HG02943 (cell line): ENCODE results near the gene CA11.
"Not testable (repeated sequence)": the region's sequence is repeated elsewhere in the genome, so short reads cannot be mapped to it uniquely, and the experiment has no call there.

ENCODE experiments used
- ATAC-seq: cut with Tn5 transposase; IDR thresholded peaks from one replicate; pipeline ENCODE4 v1.9.1; 2021; ENCODE audit warnings: mild to moderate bottlenecking, low read depth, moderate library complexity; ENCODE audit not compliant: unreplicated experiment

CA11 gene

GRCh38 chr19:48646001-48646721 is at the start of gene CA11:
CA11 (minus strand) TSS chr19:48646187; CDS start chr19:48645632, 555 bp downstream.
- no peak for ATAC-seq

- ATAC-seq, result not testable (repeated sequence)
Measured at GRCh38 chr19:48693629-48694028, 47.6 kb upstream of the CA11 start.

DNA sequence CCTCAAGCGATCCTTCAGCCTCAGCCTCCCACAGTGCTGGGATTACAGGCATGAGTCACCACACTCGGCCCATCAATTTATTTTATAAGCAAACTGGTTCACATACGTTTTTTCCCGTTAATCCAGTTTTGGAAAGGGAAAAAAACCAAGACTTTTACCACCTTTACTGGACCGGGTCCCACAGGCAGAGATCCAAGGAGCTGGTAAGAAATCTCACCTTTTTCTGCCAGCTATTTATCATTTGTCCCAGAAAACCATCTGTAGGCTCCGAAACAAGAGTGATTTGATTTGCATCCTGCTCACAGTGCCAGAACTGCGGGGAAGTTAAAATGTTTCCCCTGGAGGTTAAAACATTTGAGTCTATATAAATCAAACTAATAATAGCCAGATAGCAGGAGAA is 43.5 kb upstream of the CA11 start:
- ATAC-seq, result no peak

DNA sequence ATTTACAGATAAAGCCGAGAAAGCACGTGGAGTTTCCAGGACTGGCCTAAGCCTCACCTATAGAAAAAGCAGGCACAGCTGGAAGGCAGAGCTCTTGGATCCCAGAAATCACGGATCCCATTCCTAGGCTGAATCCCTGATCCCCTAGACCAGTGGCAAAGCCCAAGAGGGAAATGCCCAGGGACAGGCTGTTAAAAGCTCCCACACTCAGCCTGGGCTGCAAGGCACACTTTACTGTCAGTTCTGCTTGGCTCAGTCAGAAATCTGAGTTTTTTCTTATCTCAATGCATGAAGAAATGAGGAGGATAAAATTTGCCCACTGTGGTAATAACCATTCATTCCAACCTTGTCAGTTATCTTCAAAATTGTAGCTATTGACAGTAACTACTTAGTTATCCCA is 41.8 kb upstream of the CA11 start:
- no peak for ATAC-seq

DNA sequence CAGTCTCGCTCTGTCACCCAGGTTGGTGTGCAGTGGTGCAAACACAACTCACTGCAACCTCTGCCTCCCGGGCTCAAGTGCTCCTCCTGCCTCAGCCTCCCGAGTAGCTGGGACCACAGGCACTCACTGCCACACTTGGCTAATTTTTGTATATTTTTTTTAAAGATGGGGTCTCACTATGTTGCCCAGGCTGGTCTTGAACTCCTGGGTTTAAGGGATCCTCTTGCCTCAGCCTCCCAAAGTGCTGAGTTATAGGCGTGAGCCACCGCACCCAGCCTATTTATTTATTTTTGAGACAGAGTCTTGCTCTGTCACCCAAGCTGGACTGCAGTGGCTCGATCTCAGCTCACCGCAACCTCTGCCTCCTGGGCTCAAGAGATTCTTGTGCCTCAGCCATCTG is 40.6 kb upstream of the CA11 start:
- not testable (repeated sequence) for ATAC-seq

- ATAC-seq, result no peak
Measured at GRCh38 chr19:48686088-48686487, 40.1 kb upstream of the CA11 start.

DNA sequence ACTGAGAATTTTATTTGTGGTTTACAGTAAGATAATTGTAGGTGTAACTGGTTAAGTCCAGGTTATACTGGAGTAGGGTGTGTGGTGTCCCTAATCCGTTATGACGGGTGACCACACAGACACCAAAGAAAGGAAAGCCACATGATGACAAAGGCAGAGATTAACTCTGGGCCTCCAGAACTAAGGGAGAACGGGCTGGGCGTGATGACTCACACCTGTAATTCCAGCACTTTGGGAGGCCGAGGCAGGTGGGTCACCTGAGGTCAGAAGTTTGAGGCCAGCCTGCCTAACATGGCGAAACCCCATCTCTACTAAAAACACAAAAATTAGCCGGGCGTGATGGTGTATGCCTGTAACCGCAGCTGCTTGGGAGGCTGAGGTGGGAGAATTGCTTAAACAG is 39.6 kb upstream of the CA11 start:
- ATAC-seq, result no peak

- no peak for ATAC-seq
Measured at GRCh38 chr19:48683349-48683748, 37.4 kb upstream of the CA11 start.

DNA sequence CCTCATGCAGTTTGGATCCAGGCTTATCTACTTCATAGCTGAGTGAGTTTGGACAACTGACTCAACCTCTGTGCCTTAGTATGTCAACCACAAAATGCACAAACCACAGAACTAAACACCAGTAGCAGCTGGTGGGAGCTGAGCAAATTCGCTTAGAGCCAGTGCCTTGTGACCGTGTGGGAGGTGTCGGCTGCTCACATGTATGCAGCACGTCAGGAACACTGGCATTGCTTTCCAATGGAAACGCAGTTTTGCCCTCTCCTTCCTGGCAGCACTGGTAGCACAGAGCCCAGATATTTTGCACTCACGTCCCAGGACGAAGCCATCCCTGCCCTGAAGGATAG is 35.1 kb upstream of the CA11 start:
- ATAC-seq, result no peak

DNA sequence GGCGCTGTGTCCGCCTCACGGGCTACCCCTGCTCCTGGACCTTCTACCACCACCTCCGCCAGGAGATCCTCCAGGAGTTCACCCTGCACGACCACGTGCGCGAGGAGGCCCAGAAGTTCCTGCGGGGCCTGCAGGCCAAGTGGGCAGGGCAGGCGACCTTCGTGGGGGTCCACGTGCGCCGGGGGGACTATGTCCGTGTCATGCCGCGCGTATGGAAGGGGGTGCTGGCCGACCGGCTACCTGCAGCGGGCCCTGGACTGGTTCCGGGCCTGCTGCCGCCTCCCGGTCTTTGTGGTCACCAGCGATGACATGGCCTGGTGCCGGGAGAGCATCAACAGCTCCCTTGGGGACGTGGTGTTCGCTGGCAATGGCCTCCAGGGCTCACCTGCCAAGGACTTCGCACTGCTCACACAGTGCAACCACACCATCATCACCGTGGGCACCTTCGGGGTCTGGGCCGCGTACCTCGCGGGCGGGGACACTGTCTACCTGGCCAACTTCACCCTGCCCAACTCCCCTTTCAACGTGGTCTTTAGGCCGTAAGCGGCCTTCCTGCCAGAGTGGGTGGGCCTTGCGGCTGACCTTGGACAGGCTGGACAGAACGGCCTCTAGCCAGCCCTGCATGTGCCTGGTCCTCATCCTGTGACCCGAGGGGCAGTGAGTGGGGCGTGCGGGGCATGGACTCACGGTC is 34.6 kb upstream of the CA11 start:
- ATAC-seq, result no peak

GRCh38 chr19:48680006-48680405 is 34.0 kb upstream of the CA11 start:
- not testable (repeated sequence) for ATAC-seq

DNA sequence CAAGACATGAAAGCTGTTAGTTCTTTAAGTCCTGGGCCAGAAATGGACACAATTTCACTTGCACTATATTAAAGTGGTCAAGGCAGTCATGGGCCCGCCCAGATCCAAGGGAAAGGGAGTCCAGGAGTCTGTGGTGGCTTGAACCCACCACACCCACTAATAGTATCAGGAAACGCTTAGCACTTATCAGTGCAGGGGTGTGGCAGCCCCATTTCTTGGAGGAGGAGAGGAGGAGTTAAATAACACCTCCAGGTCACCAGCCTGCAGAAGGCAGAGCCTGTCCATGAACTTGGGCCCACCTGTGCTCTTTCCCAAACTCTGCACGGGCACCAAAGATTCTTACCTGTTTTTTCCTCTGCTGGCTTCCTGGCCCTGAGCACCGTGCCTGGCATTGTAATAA is 32.2 kb upstream of the CA11 start:
- ATAC-seq, result no peak

DNA sequence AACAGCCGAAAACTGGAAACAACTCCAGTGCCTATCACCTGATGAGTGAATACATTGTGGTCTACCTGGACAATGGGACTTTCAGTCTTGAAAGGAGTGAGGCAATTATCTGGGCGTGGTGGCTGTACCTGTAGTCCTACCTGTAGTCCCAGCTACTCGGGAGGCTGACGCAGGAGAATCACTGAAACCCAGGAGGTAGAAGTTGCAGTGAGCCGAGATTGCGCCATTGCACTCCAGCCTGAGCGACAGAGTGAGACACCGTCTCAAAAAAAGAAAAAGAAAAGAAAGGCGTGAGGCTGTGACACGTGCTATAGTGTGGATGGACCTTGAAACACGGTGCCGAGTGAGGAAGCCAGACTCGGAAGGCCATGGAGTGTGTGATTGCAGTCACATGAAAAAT is 30.9 kb upstream of the CA11 start:
- ATAC-seq, result no peak

DNA sequence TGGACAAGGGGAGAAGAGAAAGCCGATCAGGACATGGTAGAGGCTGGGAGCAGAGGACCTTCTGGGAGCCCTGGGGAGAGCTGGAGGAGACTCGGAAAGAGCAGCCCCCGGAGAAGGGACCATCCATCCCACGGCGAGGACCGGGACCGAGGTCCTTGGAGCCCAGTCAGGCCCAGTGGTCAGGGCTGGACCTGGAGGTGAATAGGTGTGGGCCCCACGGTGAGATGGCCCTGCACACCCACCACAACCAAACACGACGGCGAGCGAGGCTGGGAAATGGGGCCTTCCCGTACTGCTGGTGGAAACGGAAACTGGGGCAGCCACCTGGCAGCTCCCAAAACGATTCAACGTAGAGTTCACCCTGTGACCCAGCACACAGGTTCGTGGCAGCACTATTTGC is 30.5 kb upstream of the CA11 start:
- no peak for ATAC-seq

- no peak for ATAC-seq
Measured at GRCh38 chr19:48674921-48675824, 29.2 kb upstream of the CA11 start.

GRCh38 chr19:48674216-48674809 is 28.3 kb upstream of the CA11 start:
- ATAC-seq, result no peak

DNA sequence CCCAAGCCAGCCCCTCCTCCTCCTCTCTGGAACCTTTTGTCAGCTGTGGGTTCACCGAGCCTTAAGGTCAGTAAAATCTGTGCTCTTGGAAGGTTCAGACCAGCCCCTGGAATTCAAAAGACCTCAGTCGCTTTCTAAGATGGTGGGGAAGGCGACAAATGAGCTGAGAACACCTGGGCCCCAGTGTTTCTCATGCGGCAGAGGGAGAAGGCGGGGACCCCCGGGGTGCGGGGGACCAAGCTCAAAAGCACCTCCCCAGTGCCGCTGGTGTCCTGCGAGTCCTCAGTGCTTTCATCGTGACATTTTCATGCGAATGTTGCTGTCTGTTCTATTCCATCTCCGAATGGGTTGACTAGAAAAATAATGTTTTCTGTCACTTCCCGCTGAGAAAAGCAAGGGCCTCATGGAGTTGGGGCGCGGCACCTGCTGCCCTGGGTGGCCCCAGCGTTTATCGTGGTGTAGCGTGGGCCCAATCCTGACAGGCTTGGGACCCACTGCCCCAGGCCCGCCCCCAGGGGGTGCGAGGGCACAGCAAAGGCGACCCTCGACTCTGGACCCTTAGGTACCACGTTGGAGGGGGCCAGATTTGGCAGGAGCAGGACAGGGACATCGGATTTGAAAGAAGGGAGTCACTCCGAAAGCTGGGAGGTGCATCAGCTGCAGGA is 27.6 kb upstream of the CA11 start:
- no peak for ATAC-seq

DNA sequence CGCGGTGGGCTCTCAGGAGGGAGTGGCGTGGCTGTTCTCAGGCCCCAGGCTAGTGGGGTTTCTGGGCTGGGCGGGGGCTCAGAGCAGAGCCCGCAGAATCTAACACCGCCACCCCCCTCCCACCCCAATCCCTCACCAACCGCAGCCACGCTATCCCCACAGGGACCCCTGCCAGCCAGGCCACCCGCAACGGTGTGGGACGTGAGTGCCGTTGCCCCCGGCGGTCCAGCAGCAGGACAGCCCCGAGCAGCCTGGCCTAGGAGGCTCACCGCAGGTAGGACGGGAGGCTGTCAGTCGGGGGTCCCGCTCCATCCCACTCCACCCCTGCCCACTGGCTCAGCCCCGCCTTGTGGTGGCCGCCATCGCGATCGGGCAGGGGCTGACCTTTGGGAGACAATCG is 27.0 kb upstream of the CA11 start, which contains the start of gene NTN5:
NTN5 (minus strand) TSS at position 24 of the 400 bp plus-strand sequence. CDS start 2,031 bp downstream, outside the sequence.
- ATAC-seq, result no peak

GRCh38 chr19:48671446-48671995 is 25.5 kb upstream of the CA11 start:
- ATAC-seq, result no peak
